ENCODE data around the gene OR52B4. TPM values are rescaled to one million over a fixed set of nuclear protein-coding genes. Genes with fewer than 3 reads are reported as not detected.
"Not testable (repeated sequence)": the region's sequence is repeated elsewhere in the genome, so short reads cannot be mapped to it uniquely, and the experiment has no call there.

OR52B4 gene
- total RNA-seq, 1 donor from 2014 or later = not detected

- intact Hi-C loops (cut with micrococcal nuclease); H3K27me3 Mint-ChIP-seq (ENCODE audit: insufficient read depth); H3K4me1 Mint-ChIP-seq (ENCODE audit: low read depth); DNase-seq (ENCODE audit: low spot score); H3K36me3 Mint-ChIP-seq (ENCODE audit: low read depth); H3K9me3 Mint-ChIP-seq; H3K27ac Mint-ChIP-seq; H3K4me3 Mint-ChIP-seq: not testable (repeated sequence)
Measured at GRCh38 chr11:4334356-4334755, 33.8 kb downstream of the OR52B4 start.

Other genes starting within 250 kb of the OR52B4 start
- gene TRIM21, start 25.3 kb upstream of the OR52B4 start, total RNA-seq = 28.8 and 31.6 TPM in 2 replicates
- gene OR52K2, start 80.9 kb upstream of the OR52B4 start, total RNA-seq = not detected in 2 replicates
- not detected in 2 replicates for gene OR52K1, start 114.3 kb upstream of the OR52B4 start, total RNA-seq
- not detected in 2 replicates for gene OR52M1, start 176.8 kb upstream of the OR52B4 start, total RNA-seq
- not detected in 2 replicates for gene OR52I2, start 213.4 kb upstream of the OR52B4 start, total RNA-seq
- gene OR52I1, start 225.7 kb upstream of the OR52B4 start, total RNA-seq = not detected in 2 replicates
- 8.2 and 9.4 TPM in 2 replicates for gene TRIM68, start 239.8 kb upstream of the OR52B4 start, total RNA-seq